Neural cell (in vitro differentiated cells): ENCODE results near the gene DPYD. TPM values are rescaled to one million over a fixed set of nuclear protein-coding genes. Genes with fewer than 3 reads are reported as not detected.

Experiments
- H2AFZ ChIP-seq: fragments of 200-600, 300-800 bp; sonication (generic), shearing (Covaris generic); 2 replicates; pipeline ENCODE4 v1.6.0; 2014; ENCODE audit warnings: low read depth, mild to moderate bottlenecking, antibody characterized with exemption, low read length, moderate library complexity
- H3F3A ChIP-seq: fragments of 200-600 bp; shearing (Covaris generic); 2 replicates; pipeline ENCODE4 v1.6.1; 2016; ENCODE audit warnings: mild to moderate bottlenecking, moderate library complexity, mixed read lengths, antibody characterized with exemption, low read length; ENCODE audit not compliant: insufficient read depth, poor library complexity, severe bottlenecking
- H3K27ac ChIP-seq: fragments of 200-600, 300-800 bp; sonication (generic), shearing (Covaris generic); 2 replicates; pipeline ENCODE4 v1.5.1; 2014; ENCODE audit warnings: mild to moderate bottlenecking, low read length, moderate library complexity
- H3K27me3 ChIP-seq: fragments of 300-800, 200-600 bp; sonication (generic), shearing (Covaris generic); 2 replicates; pipeline ENCODE4 v1.6.0; 2014; ENCODE audit warnings: mild to moderate bottlenecking, low read depth, low read length, moderate library complexity; ENCODE audit not compliant: insufficient read depth
- H3K36me3 ChIP-seq: fragments of 300-800, 200-600 bp; sonication (generic), shearing (Covaris generic); 2 replicates; pipeline ENCODE4 v1.5.1; 2014; ENCODE audit warnings: mild to moderate bottlenecking, antibody characterized with exemption, low read length, moderate library complexity; ENCODE audit not compliant: insufficient read depth
- H3K4me2 ChIP-seq: fragments of 300-800, 200-600 bp; sonication (generic), shearing (Covaris generic); 2 replicates; pipeline ENCODE4 v1.6.0; 2014; ENCODE audit warnings: mild to moderate bottlenecking, low read length
- H3K4me3 ChIP-seq: fragments of 300-800, 200-600 bp; sonication (generic), shearing (Covaris generic); 2 replicates; pipeline ENCODE4 v1.5.1; 2014; ENCODE audit warnings: mild to moderate bottlenecking, low read length, moderate library complexity
- H3K79me2 ChIP-seq: fragments of 200-600 bp; shearing (Covaris generic); replicated peaks from 2 replicates; pipeline ENCODE4 v1.6.0; 2014; ENCODE audit warnings: mild to moderate bottlenecking, low read length, moderate library complexity; ENCODE audit not compliant: insufficient read depth
- H3K9ac ChIP-seq: fragments of 300-800, 200-600 bp; sonication (generic), shearing (Covaris generic); 2 replicates; pipeline ENCODE4 v1.6.1; 2016; ENCODE audit warnings: mild to moderate bottlenecking, low read length, mixed read lengths
- H3K9me2 ChIP-seq: fragments of 200-600 bp; shearing (Covaris generic); 2 replicates; pipeline ENCODE4 v1.6.1; 2016; ENCODE audit warnings: mild to moderate bottlenecking, low read length, mixed read lengths; ENCODE audit not compliant: insufficient read depth
- H3K9me3 ChIP-seq: fragments of 200-600, 300-800 bp; sonication (generic), shearing (Covaris generic); 2 replicates; pipeline ENCODE4 v1.6.1; 2016; ENCODE audit warnings: mild to moderate bottlenecking, mixed run types, low read length, moderate library complexity, mixed read lengths
- H4K20me1 ChIP-seq: fragments of 200-600 bp; shearing (Covaris generic); 2 replicates; pipeline ENCODE4 v1.6.1; 2016; ENCODE audit warnings: mild to moderate bottlenecking, mixed run types; ENCODE audit not compliant: insufficient read depth
- CTCF ChIP-seq: fragments of 450-650 bp; IDR thresholded peaks from 2 replicates; pipeline ENCODE4 v1.5.1; 2014; ENCODE audit warnings: antibody characterized with exemption, mild to moderate bottlenecking, moderate library complexity; ENCODE audit not compliant: poor library complexity, severe bottlenecking
- EP300 ChIP-seq: fragments of 450-650 bp; conservative IDR thresholded peaks from 2 replicates; pipeline ENCODE4 v1.6.1; 2014; ENCODE audit warnings: antibody characterized with exemption, mild to moderate bottlenecking, moderate library complexity; ENCODE audit not compliant: poor library complexity, severe bottlenecking
- EZH2 ChIP-seq: fragments of 200-600, 300-800 bp; shearing (Covaris generic), sonication (generic); IDR thresholded peaks from 2 replicates; pipeline ENCODE4 v1.6.1; 2014; ENCODE audit warnings: antibody characterized with exemption, low read length, borderline replicate concordance, mild to moderate bottlenecking; ENCODE audit not compliant: insufficient read depth, poor library complexity, severe bottlenecking
- MXI1 ChIP-seq: fragments of 450-650 bp; conservative IDR thresholded peaks from 2 replicates; pipeline ENCODE4 v1.6.1; 2014; ENCODE audit warnings: antibody characterized with exemption, mild to moderate bottlenecking; ENCODE audit not compliant: poor library complexity, severe bottlenecking
- POLR2AphosphoS5 ChIP-seq: IDR thresholded peaks from 2 replicates; pipeline ENCODE4 v1.6.1; 2012
- RAD21 ChIP-seq: fragments of 450-650 bp; conservative IDR thresholded peaks from 2 replicates; pipeline ENCODE4 v1.6.1; 2014; ENCODE audit warnings: antibody characterized with exemption, mild to moderate bottlenecking, moderate library complexity
- REST ChIP-seq: IDR thresholded peaks from 2 replicates; pipeline ENCODE4 v1.6.1; 2012; ENCODE audit warnings: borderline replicate concordance
- SMC3 ChIP-seq: fragments of 450-650 bp; conservative IDR thresholded peaks from 2 replicates; pipeline ENCODE4 v1.6.1; 2014; ENCODE audit warnings: antibody characterized with exemption, mild to moderate bottlenecking, moderate library complexity; ENCODE audit not compliant: poor library complexity
- TAF1 ChIP-seq: IDR thresholded peaks from 2 replicates; pipeline ENCODE4 v1.6.1; 2012; ENCODE audit warnings: low read depth
- polyA plus RNA-seq: library from polyadenylated mRNA; depleted of rRNA; stranded (reverse); fragments of >200 nt; gene quantifications from 2 replicates; pipeline ENCODE4 v1.2.3, GENCODE V29; 2014

DPYD gene
- polyA plus RNA-seq, 1 donor from 2014 or later: 6.7 TPM

- Histone ChIP-seq H3K27ac (no peak overlapping the region), H3K9me2 (no peaks in the 10 kb centered on the region), H3F3A (no peaks in the 10 kb centered on the region), H3K9me3 (no peaks in the 10 kb centered on the region), H3K4me2 (no peak overlapping the region), H3K9ac (no peak overlapping the region), H4K20me1 (no peaks in the 10 kb centered on the region), H3K4me3 (no peak overlapping the region), H3K36me3 (no peaks in the 10 kb centered on the region), H3K27me3 (no peaks in the 10 kb centered on the region), H3K79me2 (no peaks in the 10 kb centered on the region), H2AFZ (no peak overlapping the region)
- TF ChIP-seq CTCF (no peak), RAD21 (no peak), EZH2 (no peak), REST (no peak), POLR2AphosphoS5 (no peak), EP300 (no peak), TAF1 (no peak), MXI1 (no peak), SMC3 (no peak)
Measured at GRCh38 chr1:97451944-97452343, 468.9 kb downstream of the DPYD start.

- H3K9ac ChIP-seq: no peak overlapping the region
- H3F3A ChIP-seq: no peaks in the 10 kb centered on the region
- H3K27ac ChIP-seq: no peak overlapping the region
- H3K9me3 ChIP-seq: no peaks in the 10 kb centered on the region
- no peaks in the 10 kb centered on the region for H3K36me3 ChIP-seq
- no peaks in the 10 kb centered on the region for H4K20me1 ChIP-seq
- TF ChIP-seq POLR2AphosphoS5 (no peak), RAD21 (no peak), REST (no peak), EP300 (no peak), TAF1 (no peak), MXI1 (no peak)
- no peaks in the 10 kb centered on the region for H3K27me3 ChIP-seq
- no peaks in the 10 kb centered on the region for H3K79me2 ChIP-seq
- H3K9me2 ChIP-seq: no peaks in the 10 kb centered on the region
- H3K4me3 ChIP-seq: no peak overlapping the region
- H2AFZ ChIP-seq: no peak overlapping the region
- no peak overlapping the region for H3K4me2 ChIP-seq
Measured at GRCh38 chr1:97451046-97451826, 469.6 kb downstream of the DPYD start.
